ENCODE data around the gene CYP24A1. TPM values are rescaled to one million over a fixed set of nuclear protein-coding genes. Genes with fewer than 3 reads are reported as not detected.

The CYP24A1 gene
- total RNA-seq (2014; rRNA removed; shearing (Covaris generic)): 0.03 and 0.74 TPM in 2 replicates

- DNase-seq: peak; percentile 75
- Histone ChIP-seq H3K27me3 (ENCODE audit: control insufficient read depth, insufficient read depth, low read length) (peaks cover 54% of the 10 kb centered on the region), H3K4me3 (ENCODE audit: insufficient read depth, low read depth, low read length) (peak within 1 kb of the TSS; percentile 38), H3K36me3 (replicated peaks; ENCODE audit: control insufficient read depth, insufficient read depth, low read length) (no peaks in the 10 kb centered on the region)
Measured at GRCh38 chr20:54173653-54174456, at the start of gene CYP24A1. CYP24A1 (minus strand) TSS chr20:54173986; CDS start chr20:54173579, 407 bp downstream.

GRCh38 chr20:54223285-54223684 lies 49.5 kb upstream of the CYP24A1 start:
- DNase-seq: no peak
- Histone ChIP-seq H3K36me3 (replicated peaks; ENCODE audit: control insufficient read depth, insufficient read depth, low read length) (peaks cover 2% of the 10 kb centered on the region), H3K27me3 (ENCODE audit: control insufficient read depth, insufficient read depth, low read length) (no peaks in the 10 kb centered on the region), H3K4me3 (ENCODE audit: insufficient read depth, low read depth, low read length) (no peak overlapping the region)

GRCh38 chr20:54221996-54222890 lies 48.5 kb upstream of the CYP24A1 start:
- DNase-seq: no peak
- no peaks in the 10 kb centered on the region for H3K27me3 ChIP-seq (ENCODE audit: control insufficient read depth, insufficient read depth, low read length)
- no peak overlapping the region for H3K4me3 ChIP-seq (ENCODE audit: insufficient read depth, low read depth, low read length)
- peaks cover 2% of the 10 kb centered on the region for H3K36me3 ChIP-seq (replicated peaks; ENCODE audit: control insufficient read depth, insufficient read depth, low read length)

GRCh38 chr20:54221353-54221752 lies 47.6 kb upstream of the CYP24A1 start:
- Histone ChIP-seq H3K4me3 (ENCODE audit: insufficient read depth, low read depth, low read length) (no peak overlapping the region), H3K27me3 (ENCODE audit: control insufficient read depth, insufficient read depth, low read length) (no peaks in the 10 kb centered on the region), H3K36me3 (replicated peaks; ENCODE audit: control insufficient read depth, insufficient read depth, low read length) (peaks cover 2% of the 10 kb centered on the region)
- no peak for DNase-seq

GRCh38 chr20:54220722-54221121 lies 46.9 kb upstream of the CYP24A1 start:
- H3K36me3 ChIP-seq (replicated peaks; ENCODE audit: control insufficient read depth, insufficient read depth, low read length): peaks cover 4% of the 10 kb centered on the region
- H3K27me3 ChIP-seq (ENCODE audit: control insufficient read depth, insufficient read depth, low read length): no peaks in the 10 kb centered on the region
- no peak overlapping the region for H3K4me3 ChIP-seq (ENCODE audit: insufficient read depth, low read depth, low read length)
- DNase-seq: no peak

GRCh38 chr20:54219751-54220426 lies 46.1 kb upstream of the CYP24A1 start:
- no peaks in the 10 kb centered on the region for H3K27me3 ChIP-seq (ENCODE audit: control insufficient read depth, insufficient read depth, low read length)
- peaks cover 9% of the 10 kb centered on the region for H3K36me3 ChIP-seq (replicated peaks; ENCODE audit: control insufficient read depth, insufficient read depth, low read length)
- DNase-seq: no peak
- no peak overlapping the region for H3K4me3 ChIP-seq (ENCODE audit: insufficient read depth, low read depth, low read length)

GRCh38 chr20:54218470-54218869 lies 44.7 kb upstream of the CYP24A1 start:
- peaks cover 11% of the 10 kb centered on the region for H3K36me3 ChIP-seq (replicated peaks; ENCODE audit: control insufficient read depth, insufficient read depth, low read length)
- DNase-seq: no peak
- no peak overlapping the region for H3K4me3 ChIP-seq (ENCODE audit: insufficient read depth, low read depth, low read length)
- no peaks in the 10 kb centered on the region for H3K27me3 ChIP-seq (ENCODE audit: control insufficient read depth, insufficient read depth, low read length)

- Histone ChIP-seq H3K4me3 (ENCODE audit: insufficient read depth, low read depth, low read length) (no peak overlapping the region), H3K27me3 (ENCODE audit: control insufficient read depth, insufficient read depth, low read length) (no peaks in the 10 kb centered on the region), H3K36me3 (replicated peaks; ENCODE audit: control insufficient read depth, insufficient read depth, low read length) (peaks cover 11% of the 10 kb centered on the region)
- no peak for DNase-seq
Measured at GRCh38 chr20:54217762-54218161, 44.0 kb upstream of the CYP24A1 start.

- no peak overlapping the region for H3K4me3 ChIP-seq (ENCODE audit: insufficient read depth, low read depth, low read length)
- peaks cover 13% of the 10 kb centered on the region for H3K36me3 ChIP-seq (replicated peaks; ENCODE audit: control insufficient read depth, insufficient read depth, low read length)
- H3K27me3 ChIP-seq (ENCODE audit: control insufficient read depth, insufficient read depth, low read length): no peaks in the 10 kb centered on the region
- DNase-seq: no peak
Measured at GRCh38 chr20:54215157-54215789, 41.5 kb upstream of the CYP24A1 start.

GRCh38 chr20:54214566-54214965 lies 40.8 kb upstream of the CYP24A1 start:
- no peak for DNase-seq
- H3K27me3 ChIP-seq (ENCODE audit: control insufficient read depth, insufficient read depth, low read length): no peaks in the 10 kb centered on the region
- H3K4me3 ChIP-seq (ENCODE audit: insufficient read depth, low read depth, low read length): no peak overlapping the region
- H3K36me3 ChIP-seq (replicated peaks; ENCODE audit: control insufficient read depth, insufficient read depth, low read length): peaks cover 13% of the 10 kb centered on the region

- peaks cover 11% of the 10 kb centered on the region for H3K36me3 ChIP-seq (replicated peaks; ENCODE audit: control insufficient read depth, insufficient read depth, low read length)
- H3K27me3 ChIP-seq (ENCODE audit: control insufficient read depth, insufficient read depth, low read length): no peaks in the 10 kb centered on the region
- no peak overlapping the region for H3K4me3 ChIP-seq (ENCODE audit: insufficient read depth, low read depth, low read length)
- DNase-seq: no peak
Measured at GRCh38 chr20:54212871-54213270, 39.1 kb upstream of the CYP24A1 start.

GRCh38 chr20:54212226-54212625 lies 38.4 kb upstream of the CYP24A1 start:
- Histone ChIP-seq H3K27me3 (ENCODE audit: control insufficient read depth, insufficient read depth, low read length) (no peaks in the 10 kb centered on the region), H3K36me3 (replicated peaks; ENCODE audit: control insufficient read depth, insufficient read depth, low read length) (peaks cover 11% of the 10 kb centered on the region), H3K4me3 (ENCODE audit: insufficient read depth, low read depth, low read length) (no peak overlapping the region)
- DNase-seq: no peak

GRCh38 chr20:54209216-54209813 lies 35.5 kb upstream of the CYP24A1 start:
- Histone ChIP-seq H3K36me3 (replicated peaks; ENCODE audit: control insufficient read depth, insufficient read depth, low read length) (peaks cover 2% of the 10 kb centered on the region), H3K27me3 (ENCODE audit: control insufficient read depth, insufficient read depth, low read length) (no peaks in the 10 kb centered on the region), H3K4me3 (ENCODE audit: insufficient read depth, low read depth, low read length) (peak overlapping the region; percentile 8; the same call in 1 of the 2 replicates)
- peak; percentile 20 for DNase-seq

Data from H7 (cell line).